Measurements from ENCODE around the gene TMEM184B. TPM values are rescaled to one million over a fixed set of nuclear protein-coding genes. Genes with fewer than 3 reads are reported as not detected.

The TMEM184B gene
- total RNA-seq, 4 donors from 2014 or later: 18.7 to 88.4 (median 41.1) TPM

- DNase-seq: no peak
- H3K4me3 ChIP-seq: no peak overlapping the region
- in situ Hi-C loops (cut with MboI; ENCODE audit: low pct_ligation_motif_present in 1 of 4, low pct_unique_long_range_greater_than_20kb in 1 of 4, low sequenced_read_pairs in 3 of 4): no loop called here
- peaks cover 4 to 22% (median 12%) of the 10 kb centered on the region in 4 donors for H3K4me1 ChIP-seq
- intact Hi-C loops (cut with DNase I; ENCODE audit: low total_unique reads): no loop called here
- H3K36me3 ChIP-seq: no peaks in the 10 kb centered on the region
- TF ChIP-seq POLR2AphosphoS5 (IDR thresholded peaks at IDR 0.05) (no peak), EP300 (IDR thresholded peaks at IDR 0.05; ENCODE audit: low read depth) (no peak), CTCF (IDR thresholded peaks at IDR 0.05) (no peak), POLR2A (IDR thresholded peaks at IDR 0.05) (no peak)
- peak overlapping the region; percentile 71 to 88 (median 77) for H3K27ac ChIP-seq
- no peaks in the 10 kb centered on the region for H3K9me3 ChIP-seq
- 67% methylated on average over 8 of the region's 8 CpGs; no CpG with 5 or more reads in 1 of the 2 donors for WGBS, 2 donors (ENCODE audit: low coverage in 1 of 2)
- H3K27me3 ChIP-seq: no peaks in the 10 kb centered on the region
Observed at GRCh38 chr22:38285018-38285417, 12.2 kb upstream of the TMEM184B start.

- intact Hi-C loops (cut with DNase I; ENCODE audit: low total_unique reads): no loop called here
- WGBS, 2 donors (ENCODE audit: low coverage in 1 of 2): 60 to 64% methylated on average over 1 to 5 of the region's 5 CpGs
- no peak for TF ChIP-seq CTCF (IDR thresholded peaks at IDR 0.05)
- peak; percentile 38 to 59 (median 45) for TF ChIP-seq POLR2AphosphoS5 (IDR thresholded peaks at IDR 0.05)
- Histone ChIP-seq H3K4me3 (no peak overlapping the region), H3K9me3 (no peaks in the 10 kb centered on the region), H3K36me3 (no peaks in the 10 kb centered on the region), H3K27ac (peak overlapping the region; percentile 71 to 88 (median 77)), H3K27me3 (no peaks in the 10 kb centered on the region), H3K4me1 (peaks cover 4 to 22% (median 12%) of the 10 kb centered on the region in 4 donors)
- no peak for DNase-seq
- in situ Hi-C loops (cut with MboI; ENCODE audit: low pct_ligation_motif_present in 1 of 4, low pct_unique_long_range_greater_than_20kb in 1 of 4, low sequenced_read_pairs in 3 of 4): no loop called here
Observed at GRCh38 chr22:38284042-38284402, 11.2 kb upstream of the TMEM184B start.

- H3K36me3 ChIP-seq: no peaks in the 10 kb centered on the region
- no peaks in the 10 kb centered on the region for H3K9me3 ChIP-seq
- no peaks in the 10 kb centered on the region for H3K27me3 ChIP-seq
- in situ Hi-C loops (cut with MboI; ENCODE audit: low pct_ligation_motif_present in 1 of 4, low pct_unique_long_range_greater_than_20kb in 1 of 4, low sequenced_read_pairs in 3 of 4): no loop called here
- peaks cover 4 to 22% (median 12%) of the 10 kb centered on the region in 4 donors for H3K4me1 ChIP-seq
- WGBS, 2 donors (ENCODE audit: low coverage in 1 of 2): 87 to 95% methylated on average over 4 to 9 of the region's 9 CpGs
- no peak overlapping the region for H3K4me3 ChIP-seq
- peak overlapping the region in 3 of 4 donors; percentile 71 to 78 (median 76) for H3K27ac ChIP-seq
- no peak for TF ChIP-seq POLR2A (IDR thresholded peaks at IDR 0.05)
- no peak for TF ChIP-seq POLR2AphosphoS5 (IDR thresholded peaks at IDR 0.05)
- no peak for TF ChIP-seq CTCF (IDR thresholded peaks at IDR 0.05)
- no peak for TF ChIP-seq EP300 (IDR thresholded peaks at IDR 0.05; ENCODE audit: low read depth)
- DNase-seq: no peak
- intact Hi-C loops (cut with DNase I; ENCODE audit: low total_unique reads): no loop called here
Observed at GRCh38 chr22:38282397-38282796, 9.6 kb upstream of the TMEM184B start.

- intact Hi-C loops (cut with DNase I; ENCODE audit: low total_unique reads) (loop anchor here (10.0 kb wide), 1 partner anchor 71 kb away; the partner anchor contains the start of gene MAFF), in situ Hi-C loops (cut with MboI; ENCODE audit: low pct_ligation_motif_present in 1 of 4, low pct_unique_long_range_greater_than_20kb in 1 of 4, low sequenced_read_pairs in 3 of 4) (no loop called here)
- DNase-seq: peak; percentile 49
Observed at GRCh38 chr22:38276166-38276565, 3.4 kb upstream of the TMEM184B start.

More at GRCh38 chr22:38276166-38276565, 3.4 kb upstream of the TMEM184B start:
- Histone ChIP-seq H3K27ac (peak overlapping the region in 1 of 4 donors; percentile 20), H3K27me3 (no peaks in the 10 kb centered on the region), H3K4me1 (peaks cover 9 to 19% (median 15%) of the 10 kb centered on the region in 4 donors), H3K36me3 (no peaks in the 10 kb centered on the region), H3K4me3 (no peak overlapping the region), H3K9me3 (no peaks in the 10 kb centered on the region)
- WGBS, 2 donors (ENCODE audit: low coverage in 1 of 2): 60 to 76% methylated on average over 1 to 2 of the region's 2 CpGs
- TF ChIP-seq CTCF (IDR thresholded peaks at IDR 0.05) (no peak), POLR2A (IDR thresholded peaks at IDR 0.05) (no peak), POLR2AphosphoS5 (IDR thresholded peaks at IDR 0.05) (no peak), EP300 (IDR thresholded peaks at IDR 0.05; ENCODE audit: low read depth) (no peak)
